HCEC 1CT (cell line): Measurements from ENCODE around the gene BHLHE23.

ENCODE experiments used
- DNase-seq: peaks from one replicate; pipeline ENCODE4 v3.0.0-alpha.2; 2017

The BHLHE23 gene

DNA sequence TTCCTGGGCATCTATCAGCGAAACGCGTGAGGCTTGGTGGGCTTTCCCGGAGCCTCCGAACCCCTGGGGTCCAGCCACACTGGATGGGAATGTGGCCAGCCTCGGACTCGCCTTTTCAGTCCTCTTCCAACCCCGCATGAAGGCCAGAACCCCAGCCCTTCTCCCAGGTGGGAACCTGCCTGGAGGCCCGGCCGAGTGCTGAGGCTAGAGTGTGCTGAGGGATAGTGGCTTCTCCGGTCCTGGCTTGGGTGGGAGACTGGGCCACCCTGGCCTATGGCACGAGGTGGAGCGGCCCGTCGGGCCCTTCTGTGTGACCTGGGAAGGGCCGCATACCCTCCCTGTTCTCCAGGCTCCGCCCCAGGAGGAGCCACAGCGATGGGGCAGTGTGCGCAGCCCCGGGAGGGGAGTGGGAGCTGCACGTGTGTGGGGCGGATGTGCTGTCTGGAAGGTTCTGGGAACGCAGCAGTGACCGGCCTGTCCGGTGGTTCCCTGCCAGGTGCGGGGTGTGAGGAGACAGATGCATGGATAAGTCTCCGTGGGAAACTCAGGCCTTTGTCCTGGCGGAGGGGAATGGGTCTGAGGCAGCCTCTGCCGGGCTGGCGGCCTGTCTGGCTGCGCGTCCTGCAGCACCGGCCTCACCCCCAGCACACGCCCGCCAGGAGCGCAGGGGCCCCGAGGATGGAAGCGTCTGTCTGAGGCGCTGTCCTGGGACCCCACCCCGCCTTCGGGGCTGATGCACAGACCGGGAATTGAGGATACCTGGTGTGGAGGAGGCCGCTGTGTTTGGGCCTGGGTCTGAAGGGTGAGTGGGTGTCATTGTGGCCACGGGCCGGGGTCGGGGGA lies 1.1 kb upstream of the BHLHE23 start:
- DNase-seq: no peak

DNA sequence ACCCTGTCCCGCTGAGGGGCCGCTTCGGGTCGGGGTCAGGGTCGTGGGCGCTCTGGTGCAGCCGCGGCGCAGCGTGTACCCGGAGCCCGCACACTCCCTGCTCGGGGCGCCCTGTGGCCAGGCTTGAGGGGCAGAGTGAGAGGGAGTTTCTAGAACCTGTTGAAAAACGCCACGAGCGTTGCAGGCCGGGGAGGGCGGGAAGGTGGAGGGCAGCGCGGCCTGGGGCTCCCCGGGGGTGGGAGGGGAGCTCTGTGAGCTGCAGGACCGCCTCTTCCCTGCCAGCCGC lies 539 bp upstream of the BHLHE23 start:
- DNase-seq: no peak

DNA sequence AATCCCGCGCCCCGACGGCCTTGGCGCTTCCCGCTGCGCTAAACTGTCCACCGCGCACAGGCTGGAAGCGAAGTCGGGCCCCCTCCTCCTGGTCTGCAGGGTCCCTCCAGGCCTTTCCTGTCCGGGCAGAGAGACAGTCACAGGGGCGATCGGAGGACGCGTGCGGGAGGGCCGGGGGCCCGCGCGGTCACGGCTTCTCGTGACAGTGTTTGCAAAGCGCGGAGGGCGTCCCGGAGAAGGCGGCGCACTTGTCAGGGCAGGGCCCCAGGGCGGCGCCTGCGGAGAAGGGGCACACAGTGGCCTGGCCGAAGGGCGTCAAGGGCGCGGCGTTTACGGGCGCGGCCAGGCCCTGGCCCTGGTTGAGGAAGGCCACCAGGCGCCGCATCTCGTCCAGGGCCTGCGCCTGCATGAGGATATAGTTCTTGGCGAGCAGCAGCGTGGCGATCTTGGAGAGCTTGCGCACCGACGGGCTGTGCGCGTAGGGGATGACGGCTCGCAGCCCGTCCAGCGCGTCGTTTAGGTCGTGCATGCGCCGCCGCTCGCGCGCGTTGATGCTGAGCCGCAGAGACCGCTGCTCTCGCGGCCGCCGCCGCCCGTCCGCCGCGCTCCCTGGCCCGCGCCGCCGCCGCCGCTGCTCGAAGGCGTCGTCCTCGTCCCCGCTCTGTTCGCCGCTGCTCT lies 763 bp downstream of the BHLHE23 start:
- DNase-seq: no peak

DNA sequence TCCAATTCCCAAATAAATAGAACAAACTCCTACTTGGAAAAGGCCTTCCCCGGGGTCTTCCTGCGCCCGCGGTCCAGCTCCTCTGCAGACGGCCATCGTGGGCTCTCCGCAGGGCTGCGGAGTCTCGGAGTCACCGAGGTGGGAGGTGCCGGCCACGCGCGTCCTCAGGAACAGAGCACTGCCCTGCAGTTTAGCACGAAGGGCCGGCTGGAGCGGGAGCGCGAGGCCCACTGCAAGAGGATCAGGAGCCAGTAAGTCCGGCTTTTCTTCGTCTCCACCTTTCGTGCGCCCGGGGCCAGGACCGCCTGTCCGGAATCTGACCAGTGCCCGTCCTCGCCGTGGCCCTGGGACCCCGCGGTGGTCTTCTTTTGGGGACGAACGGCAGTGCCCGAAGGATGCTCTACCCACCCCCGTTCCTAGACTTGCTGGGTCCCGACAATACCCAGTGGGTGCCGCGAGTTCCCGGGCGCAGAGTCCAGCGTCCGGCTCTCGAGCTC lies 1.4 kb downstream of the BHLHE23 start:
- no peak for DNase-seq

DNA sequence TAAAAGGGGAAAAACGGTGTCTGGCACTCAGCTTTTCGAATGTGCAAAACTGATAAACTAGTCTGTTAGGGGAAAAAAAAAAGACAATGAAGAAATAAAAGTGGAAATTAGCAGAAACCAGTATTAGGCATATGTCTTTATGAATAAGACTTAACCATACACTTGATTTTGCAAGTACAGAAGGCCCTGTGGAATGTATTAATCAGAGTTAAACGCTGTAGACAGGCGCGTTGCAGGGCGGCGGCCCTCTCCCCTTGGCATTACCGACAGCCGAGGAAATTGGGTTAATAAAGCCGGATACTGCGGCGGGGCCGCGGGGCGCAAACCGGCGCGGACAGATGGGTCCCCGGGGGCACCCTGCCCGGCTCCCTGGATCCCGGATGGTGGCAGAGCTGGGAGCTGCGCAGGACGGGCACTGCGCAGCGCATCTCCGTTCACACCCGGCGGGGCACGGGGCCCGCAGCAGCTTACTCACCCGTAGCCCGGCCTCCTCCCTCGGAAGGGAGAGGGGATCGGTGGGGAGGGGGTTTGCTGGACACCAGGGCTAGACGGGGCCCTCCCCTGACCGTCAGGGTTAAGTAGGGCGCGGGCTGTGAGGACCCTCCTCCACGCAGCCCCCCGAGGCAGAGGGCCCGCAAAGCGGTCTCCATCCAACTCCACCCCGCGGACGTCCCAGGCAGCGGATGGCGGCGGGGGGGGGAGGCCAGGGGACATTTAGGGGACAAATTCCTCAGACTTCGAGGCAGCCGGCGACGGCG lies 2.0 kb downstream of the BHLHE23 start:
- DNase-seq: no peak

DNA sequence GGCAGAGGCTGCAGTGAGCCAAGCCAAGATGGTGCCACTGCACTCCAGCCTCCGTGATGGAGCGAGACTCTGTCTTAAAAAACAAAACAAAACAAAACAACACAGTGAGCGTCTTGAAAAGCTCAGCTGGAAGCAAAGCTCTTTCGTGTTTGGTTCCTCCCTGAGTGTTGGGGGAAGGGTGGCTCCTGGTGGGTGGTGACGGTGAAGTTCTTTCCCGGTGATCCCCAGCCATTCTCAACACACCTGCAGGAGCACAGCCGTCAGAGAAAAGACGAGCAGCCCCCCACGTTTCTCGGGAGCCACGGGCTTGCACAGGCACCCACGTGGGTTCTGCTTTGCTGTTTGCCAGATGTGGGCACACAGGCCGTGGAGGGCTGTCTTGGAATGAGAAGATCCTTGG lies 3.2 kb downstream of the BHLHE23 start:
- no peak for DNase-seq

DNA sequence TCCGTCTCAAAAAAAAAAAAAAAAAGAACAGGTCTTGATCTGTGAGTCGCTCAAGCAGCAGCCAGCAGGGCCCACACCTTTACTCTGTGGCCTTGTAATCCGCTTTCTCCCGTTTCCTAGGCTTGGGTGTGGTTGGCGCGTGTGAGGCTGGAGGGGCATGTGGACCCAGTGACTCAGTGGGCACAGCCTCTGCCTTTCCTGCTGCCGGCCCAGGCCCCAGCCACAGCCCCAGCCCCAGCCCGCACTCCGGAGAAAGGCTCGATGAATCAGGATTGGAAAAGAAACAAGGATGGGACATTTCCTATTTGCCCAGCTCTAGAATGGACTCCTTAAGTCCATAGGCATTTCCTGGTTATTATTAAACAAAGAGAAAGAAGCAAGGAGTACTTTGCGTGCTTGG lies 4.3 kb downstream of the BHLHE23 start:
- no peak for DNase-seq

DNA sequence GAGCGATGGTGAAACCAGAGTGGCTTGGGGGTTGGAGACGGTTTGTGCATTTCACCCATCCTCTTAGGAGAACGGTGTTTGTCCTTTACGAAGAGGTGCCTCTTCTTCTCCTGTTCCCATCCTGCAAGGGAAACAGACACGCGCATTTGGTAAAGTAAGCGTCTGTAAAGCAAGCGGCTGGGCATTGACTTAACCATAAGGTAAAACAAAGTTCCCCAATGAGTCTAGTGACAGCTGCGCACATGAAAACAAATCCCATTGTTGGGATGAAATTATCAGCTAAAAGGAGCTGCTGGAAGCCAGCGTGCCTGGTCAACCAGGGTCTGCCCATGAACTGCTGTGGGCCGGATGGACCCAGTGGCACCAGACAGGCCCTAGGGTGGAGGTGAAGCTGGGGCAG lies 5.8 kb downstream of the BHLHE23 start:
- DNase-seq: no peak

DNA sequence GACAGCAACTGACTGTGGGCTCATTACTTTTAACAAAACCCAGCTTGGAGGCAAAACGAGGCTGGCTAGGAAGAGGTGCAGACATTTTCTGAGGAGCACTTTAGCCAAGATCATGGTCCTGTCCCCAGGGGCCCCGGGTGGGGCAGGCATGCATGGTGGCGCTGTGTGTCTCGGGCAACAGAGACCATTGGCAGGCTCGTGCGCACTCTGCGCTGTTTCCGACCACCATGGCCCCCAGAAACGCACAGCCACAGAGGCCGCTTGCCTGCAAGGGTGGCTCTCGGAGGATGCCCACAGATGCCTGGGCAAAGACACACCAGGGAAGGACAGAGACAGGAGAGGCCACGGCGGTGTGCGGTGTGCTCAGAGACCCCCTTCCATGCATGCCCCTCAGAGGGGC lies 6.7 kb downstream of the BHLHE23 start:
- no peak for DNase-seq

DNA sequence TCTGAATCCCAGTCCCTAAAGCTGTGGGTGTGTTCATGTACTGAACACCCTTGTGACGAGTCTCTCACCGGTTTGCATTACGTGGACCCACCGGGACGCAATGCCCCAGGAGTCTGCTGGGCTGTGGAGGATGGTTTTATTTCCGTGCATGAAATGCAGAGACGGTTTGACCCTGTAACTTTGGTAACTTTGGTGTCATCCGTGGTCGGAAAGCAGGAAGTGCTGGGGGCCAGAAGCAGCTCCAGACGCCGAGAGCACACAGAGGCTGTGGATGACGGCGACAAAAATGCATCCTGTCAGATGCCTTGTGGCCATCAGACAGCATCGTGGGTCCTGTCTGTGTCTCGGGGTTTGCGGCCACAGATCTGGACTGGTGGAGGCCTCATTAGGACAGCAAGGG lies 7.2 kb downstream of the BHLHE23 start:
- DNase-seq: no peak

DNA sequence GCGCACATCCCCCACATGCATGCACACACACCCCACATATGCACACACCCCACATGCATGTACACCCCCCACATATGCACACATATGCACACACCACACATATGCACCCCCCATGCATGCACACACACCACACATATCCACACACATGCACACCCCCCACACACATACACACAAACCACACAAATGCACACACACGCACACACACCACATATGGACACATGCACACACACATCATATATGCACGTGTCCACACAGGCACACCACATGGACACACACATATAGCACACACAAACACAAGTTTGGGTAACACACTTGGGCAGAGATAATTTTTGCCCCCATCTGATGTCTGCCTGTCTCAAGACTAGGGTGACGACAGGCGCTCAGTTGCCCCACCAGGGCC lies 8.3 kb downstream of the BHLHE23 start:
- no peak for DNase-seq

DNA sequence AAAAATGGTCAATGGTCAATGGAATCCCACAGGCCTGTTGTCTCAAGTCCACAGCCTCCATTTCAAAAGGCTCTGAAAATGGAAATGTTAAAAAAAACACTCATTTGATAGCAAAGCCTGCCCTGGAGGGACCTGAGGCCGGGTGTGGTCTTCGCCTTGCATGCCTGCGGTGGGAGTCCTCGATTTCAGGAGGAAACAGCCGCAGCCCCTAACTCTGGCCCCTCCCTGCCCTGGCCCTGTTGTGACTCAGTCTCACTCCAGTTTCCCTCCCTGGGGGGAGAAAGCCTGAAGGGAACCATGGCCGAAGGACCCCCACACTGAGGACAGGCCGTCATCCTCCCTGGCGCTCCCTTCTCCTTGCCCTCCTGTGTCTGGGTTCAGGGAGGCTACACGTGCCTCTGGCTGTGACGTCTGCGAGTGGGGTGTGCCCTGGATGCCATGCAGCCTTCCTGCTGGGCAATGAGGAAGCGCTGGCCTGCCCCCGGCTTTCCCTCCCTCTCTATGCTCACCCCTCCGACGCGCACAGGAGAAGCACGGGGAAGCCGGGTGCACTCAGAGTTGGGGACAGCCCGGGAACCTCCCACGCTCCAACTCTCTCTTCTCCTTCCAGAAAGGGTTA lies 9.2 kb downstream of the BHLHE23 start:
- no peak for DNase-seq

DNA sequence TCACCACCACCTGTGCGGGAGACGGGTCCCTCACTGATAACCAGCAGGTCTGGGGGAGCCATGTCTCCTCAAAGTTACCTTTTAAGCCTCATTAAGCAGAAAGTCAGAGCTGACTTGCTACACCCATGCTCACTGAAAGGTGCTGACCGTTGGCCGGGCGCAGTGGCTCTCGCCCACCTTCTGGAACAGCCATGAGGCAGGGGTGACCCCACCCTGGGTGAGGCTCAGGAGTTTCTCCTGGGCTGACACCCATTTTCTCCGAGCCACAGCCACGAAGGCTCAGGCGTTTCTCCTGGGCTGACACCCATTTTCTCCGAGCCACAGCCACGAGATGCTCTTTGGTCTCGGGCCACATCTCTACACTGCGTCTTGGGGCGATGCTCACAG lies 10.2 kb downstream of the BHLHE23 start:
- DNase-seq: no peak

DNA sequence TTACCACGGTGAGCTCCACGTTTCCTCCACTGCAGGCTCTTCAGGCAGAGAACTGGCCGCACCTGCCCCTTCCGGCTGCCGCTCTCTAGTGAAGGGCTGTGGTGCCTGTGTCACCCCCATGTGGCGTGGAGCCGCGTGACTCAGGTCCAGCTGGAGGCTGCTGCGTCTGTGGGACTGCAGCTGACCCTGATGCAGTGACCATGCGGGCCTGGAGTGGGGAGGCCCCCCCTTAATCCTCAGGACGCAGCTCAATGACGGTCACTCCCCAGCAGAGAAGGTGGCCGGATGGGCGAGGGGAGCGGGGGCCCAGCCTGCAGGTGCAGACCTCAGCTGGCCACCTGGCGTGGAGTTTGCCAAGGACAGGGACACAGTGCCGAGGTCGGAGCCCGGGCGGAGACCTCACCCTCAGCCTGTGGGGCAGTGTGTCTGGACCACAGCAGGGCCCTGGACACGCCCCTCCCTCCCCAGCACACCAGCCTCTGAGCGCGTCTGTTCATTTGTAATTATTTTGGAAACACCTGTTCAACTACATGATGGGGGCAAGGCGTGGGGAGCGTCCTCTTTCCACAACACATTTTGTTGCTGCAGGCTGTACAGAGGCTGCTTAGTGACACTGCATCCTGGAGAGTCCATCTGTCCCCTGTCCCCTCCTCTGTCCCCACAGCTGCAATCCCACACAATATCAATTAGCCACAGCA lies 10.7 kb downstream of the BHLHE23 start:
- DNase-seq: no peak

DNA sequence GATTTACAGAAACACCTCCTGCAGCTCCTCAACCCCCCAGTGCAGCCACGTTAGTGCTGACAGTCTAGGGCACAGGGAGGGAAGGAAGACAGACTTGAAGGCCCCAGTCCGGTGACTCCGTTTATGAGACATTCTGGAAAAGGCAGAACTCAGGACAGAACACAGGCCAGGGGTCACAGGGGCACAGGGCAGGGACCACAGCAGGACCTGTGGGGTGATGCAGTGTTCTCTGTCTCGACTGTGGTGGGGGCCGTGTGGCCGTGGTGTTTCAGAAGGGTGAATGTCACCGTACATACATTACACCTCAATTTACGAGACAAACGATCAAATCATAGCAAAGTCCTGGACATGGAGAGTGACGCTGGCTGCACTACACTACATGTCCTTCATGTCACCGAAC lies 11.3 kb downstream of the BHLHE23 start:
- DNase-seq: no peak

DNA sequence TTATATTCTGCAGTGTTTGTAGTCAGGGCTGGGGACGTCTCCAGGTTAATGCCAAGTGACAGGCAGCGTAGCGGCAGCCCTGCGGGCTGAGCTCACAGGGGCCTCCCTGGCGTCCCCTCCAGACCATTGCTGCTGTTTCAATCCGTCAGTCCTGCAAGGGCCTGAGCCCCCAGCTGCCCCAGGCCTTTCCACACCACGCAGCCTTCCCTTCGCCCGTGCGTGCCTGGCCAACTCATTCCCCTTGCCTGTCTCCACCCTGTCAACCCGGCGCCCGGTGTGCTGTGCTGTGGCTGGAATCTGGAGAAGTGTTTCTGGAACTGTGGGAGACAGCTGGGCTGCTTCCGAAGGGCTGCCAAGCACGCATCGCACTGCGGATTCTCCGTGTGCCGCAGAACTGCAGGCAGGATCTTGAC lies 11.9 kb downstream of the BHLHE23 start:
- DNase-seq: no peak

DNA sequence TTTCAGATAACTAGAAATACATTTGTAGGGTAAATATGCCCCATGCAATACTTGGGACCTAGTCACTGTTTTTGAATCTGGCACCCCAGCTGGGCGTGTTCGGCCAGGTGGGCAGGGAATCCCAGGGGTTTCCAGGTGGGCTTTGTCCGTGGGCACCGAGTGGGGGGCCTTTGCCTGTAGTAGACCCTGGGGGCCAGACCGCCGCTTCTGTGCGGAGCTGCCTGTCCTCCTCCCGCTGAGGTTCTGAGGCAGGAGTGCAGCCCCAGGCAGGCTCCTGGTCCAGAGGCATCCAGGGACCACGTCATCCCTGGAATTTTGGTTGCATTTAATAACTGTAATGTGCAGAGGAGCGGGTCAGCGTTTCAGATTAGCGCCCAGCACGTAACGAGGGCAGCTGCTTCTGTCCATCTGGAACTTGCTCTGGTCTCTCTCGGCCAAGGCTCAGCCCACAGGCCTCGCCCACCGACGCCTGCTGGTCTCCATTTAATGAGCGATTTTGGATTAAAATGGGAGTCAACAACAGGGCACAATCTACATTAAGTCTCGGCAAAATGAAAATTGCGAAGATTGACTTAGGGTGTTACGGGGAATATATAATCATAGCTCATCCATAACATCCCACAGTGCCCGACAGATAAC lies 12.8 kb downstream of the BHLHE23 start:
- no peak for DNase-seq

DNA sequence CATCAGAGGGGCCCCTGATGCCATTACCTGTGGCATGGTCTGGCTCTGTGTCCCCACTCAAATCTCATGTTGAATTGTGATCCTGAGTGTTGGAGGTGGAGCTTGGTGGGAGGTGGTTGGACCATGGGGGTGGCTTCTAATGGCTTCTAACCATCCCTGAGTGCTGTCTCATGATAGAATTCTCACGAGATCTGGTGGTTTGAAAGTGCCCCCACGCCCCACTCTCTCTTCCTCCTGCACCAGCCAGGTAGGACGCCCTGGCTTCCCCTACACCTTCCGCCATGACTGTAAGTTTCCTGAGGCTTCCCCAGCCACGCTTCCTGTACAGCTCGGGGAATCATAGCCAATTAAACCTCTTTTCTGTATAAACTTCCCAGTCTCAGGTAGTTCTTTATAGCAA lies 14.9 kb downstream of the BHLHE23 start:
- DNase-seq: no peak

DNA sequence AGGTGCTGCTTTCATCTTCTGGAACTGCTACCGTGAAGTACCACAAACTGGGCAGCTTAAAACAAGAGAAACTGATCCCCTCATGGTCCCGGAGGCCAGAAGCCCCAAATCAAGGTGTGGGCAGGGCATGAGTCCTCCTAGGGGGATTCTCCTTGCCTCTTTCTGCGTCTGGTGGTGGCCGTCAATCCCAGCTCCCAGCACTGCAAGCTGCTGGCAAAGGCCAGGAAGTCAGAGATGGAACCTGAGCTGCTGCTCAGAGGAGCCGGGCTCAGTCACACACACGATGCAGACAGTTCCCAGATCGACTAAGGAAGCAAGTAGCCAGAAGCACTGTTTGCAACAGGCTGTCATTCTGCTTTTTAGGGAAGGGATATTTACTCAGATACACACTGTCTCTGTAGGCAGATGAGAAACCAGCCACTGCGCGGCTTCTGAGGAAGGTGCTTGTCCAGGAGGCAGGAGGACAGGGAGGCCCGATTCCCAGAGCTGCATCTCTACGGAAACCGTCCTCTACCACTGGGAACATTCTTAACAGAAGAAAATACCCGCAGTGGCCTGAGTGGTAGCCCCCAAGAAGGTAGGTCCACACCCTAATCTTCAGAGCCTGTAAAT lies 15.5 kb downstream of the BHLHE23 start:
- no peak for DNase-seq

DNA sequence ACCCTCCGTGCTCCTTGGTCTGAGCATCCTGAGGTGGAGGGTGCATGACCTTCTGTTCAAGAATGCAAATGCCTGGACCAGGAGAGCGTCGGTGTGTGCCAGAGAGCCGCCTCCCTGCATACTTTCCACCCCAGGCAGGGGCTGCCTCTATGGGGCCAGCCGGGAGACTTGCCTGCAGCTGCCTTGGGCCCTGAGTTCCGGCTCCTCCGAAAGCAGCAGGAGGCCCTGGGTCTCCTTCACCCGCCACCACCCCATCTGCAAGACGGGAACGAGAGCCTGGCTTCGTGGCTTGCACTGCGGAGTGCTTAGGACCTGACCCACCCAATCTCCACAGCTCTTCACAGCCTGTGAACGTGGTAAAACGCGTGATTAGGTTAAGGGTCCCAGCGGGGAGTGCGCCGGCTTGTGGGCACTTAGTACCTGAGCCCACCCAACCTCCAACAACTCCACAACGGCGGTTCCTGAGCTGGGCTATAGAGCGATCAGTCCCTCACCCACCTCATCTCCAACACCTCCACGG lies 16.4 kb downstream of the BHLHE23 start:
- DNase-seq: no peak

DNA sequence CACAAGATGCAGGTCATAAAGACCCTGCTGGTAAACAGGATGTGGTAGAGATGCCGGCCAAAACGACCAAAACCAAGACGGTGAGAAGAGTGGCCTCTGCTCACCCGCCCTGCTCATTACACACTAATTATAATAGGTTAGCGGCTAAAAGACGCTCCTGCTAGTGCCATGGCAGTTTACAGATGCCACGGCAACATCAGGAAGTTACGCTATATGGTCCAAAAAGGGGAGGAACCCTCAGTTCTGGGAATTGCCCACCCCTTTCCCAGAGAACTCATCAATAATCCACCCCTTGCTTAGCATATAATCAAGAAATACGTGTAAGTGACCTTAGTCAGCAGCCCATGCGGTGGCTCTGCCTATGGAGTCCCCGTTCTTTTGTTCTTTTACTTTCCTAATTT lies 17.6 kb downstream of the BHLHE23 start:
- DNase-seq: no peak

DNA sequence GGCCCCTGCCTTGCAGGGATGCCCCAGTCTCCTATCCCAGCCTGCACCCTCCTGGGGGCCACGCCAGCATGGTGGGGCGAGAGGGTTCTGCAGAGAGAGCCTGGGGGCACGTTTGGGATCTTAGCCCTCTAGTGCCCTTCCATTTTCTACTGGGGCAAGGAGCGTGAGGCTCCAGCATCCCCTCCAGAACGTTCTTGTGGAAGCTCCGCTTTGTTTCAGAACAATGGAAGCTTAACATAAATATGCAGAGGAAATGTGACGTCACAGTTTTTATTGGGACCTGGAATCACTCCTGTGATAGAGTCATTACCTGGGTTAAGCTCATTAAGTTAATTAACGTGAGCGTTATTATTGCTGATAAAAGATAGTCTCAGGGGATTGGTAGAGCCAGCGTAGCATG lies 19.6 kb downstream of the BHLHE23 start:
- no peak for DNase-seq
